ENCODE data around the gene A1BG.

The A1BG gene

DNA sequence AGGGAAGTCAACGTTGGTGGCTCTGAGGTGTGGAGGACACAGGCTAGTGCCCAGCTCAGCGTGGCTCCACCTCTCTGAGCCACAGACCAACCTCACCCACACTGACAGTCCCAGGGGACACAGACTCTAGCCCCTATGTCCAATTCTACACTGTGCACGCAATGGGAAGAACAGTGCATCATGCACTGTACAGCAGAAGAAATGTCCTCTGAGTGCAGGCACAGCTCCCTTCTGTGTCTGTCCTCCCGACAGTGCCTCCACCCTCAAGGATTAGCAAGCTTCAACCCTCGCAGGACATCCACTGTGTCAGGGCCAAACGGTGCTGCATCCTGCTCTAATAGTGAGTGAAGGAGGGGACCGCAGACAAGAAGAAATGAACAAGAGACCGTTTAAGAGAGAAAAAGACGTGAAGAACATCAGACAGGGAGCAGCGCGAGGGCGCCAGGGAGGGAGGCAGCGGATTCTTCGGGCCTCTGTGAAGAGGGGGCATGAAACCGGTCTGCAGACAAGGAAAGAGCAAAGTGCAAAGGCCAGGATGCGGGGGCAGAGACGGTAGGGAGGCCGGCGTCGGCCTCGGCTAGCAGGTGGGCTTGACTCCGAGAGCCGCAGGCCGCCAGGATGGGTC is 26.9 kb upstream of the A1BG start:
- TF ChIP-seq FOXP2 (optimal IDR thresholded peaks at IDR 0.05; ENCODE audit: borderline replicate concordance, extremely low read depth, extremely low read length, insufficient read depth), result no peak
- no peak for TF ChIP-seq TAF1 (IDR thresholded peaks at IDR 0.05; ENCODE audit: borderline replicate concordance, insufficient read depth, low read length)
- no peak for TF ChIP-seq POLR2AphosphoS5 (IDR thresholded peaks at IDR 0.05; ENCODE audit: low read depth, low read length)
- no peak for TF ChIP-seq SIN3A (IDR thresholded peaks at IDR 0.05; ENCODE audit: borderline replicate concordance, insufficient read depth, low read length)
- TF ChIP-seq, protein P1, sequence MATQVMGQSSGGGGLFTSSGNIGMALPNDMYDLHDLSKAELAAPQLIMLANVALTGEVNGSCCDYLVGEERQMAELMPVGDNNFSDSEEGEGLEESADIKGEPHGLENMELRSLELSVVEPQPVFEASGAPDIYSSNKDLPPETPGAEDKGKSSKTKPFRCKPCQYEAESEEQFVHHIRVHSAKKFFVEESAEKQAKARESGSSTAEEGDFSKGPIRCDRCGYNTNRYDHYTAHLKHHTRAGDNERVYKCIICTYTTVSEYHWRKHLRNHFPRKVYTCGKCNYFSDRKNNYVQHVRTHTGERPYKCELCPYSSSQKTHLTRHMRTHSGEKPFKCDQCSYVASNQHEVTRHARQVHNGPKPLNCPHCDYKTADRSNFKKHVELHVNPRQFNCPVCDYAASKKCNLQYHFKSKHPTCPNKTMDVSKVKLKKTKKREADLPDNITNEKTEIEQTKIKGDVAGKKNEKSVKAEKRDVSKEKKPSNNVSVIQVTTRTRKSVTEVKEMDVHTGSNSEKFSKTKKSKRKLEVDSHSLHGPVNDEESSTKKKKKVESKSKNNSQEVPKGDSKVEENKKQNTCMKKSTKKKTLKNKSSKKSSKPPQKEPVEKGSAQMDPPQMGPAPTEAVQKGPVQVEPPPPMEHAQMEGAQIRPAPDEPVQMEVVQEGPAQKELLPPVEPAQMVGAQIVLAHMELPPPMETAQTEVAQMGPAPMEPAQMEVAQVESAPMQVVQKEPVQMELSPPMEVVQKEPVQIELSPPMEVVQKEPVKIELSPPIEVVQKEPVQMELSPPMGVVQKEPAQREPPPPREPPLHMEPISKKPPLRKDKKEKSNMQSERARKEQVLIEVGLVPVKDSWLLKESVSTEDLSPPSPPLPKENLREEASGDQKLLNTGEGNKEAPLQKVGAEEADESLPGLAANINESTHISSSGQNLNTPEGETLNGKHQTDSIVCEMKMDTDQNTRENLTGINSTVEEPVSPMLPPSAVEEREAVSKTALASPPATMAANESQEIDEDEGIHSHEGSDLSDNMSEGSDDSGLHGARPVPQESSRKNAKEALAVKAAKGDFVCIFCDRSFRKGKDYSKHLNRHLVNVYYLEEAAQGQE (IDR thresholded peaks at IDR 0.05; ENCODE audit: insufficient read depth in 1 of 2, low read depth in 2 of 2, low read length in 2 of 2), result no peak

DNA sequence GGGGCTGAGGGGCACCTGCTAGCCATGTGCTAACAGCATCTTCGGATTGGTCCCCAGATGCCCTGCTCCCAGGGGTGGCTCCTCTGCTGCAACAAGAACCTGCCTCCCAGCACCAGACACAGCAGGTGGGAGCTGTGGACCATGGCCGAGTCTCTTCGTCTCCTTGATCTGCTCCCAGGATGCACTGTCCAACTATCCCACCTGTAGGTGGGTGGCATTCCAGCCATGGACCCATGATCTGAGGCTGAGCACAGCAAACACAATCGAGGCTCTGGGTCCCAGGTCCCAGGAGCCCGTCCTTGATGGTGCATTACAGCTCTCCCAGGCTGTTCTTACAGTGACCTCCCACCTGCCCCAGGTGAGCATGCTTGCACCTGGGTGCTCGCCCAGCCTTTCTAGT is 26.0 kb upstream of the A1BG start:
- TF ChIP-seq SIN3A (IDR thresholded peaks at IDR 0.05; ENCODE audit: borderline replicate concordance, insufficient read depth, low read length), result no peak
- TF ChIP-seq, protein P1 (IDR thresholded peaks at IDR 0.05; ENCODE audit: insufficient read depth in 1 of 2, low read depth in 2 of 2, low read length in 2 of 2), result no peak
- no peak for TF ChIP-seq POLR2AphosphoS5 (IDR thresholded peaks at IDR 0.05; ENCODE audit: low read depth, low read length)
- TF ChIP-seq FOXP2 (optimal IDR thresholded peaks at IDR 0.05; ENCODE audit: borderline replicate concordance, extremely low read depth, extremely low read length, insufficient read depth), result no peak
- no peak for TF ChIP-seq TAF1 (IDR thresholded peaks at IDR 0.05; ENCODE audit: borderline replicate concordance, insufficient read depth, low read length)

DNA sequence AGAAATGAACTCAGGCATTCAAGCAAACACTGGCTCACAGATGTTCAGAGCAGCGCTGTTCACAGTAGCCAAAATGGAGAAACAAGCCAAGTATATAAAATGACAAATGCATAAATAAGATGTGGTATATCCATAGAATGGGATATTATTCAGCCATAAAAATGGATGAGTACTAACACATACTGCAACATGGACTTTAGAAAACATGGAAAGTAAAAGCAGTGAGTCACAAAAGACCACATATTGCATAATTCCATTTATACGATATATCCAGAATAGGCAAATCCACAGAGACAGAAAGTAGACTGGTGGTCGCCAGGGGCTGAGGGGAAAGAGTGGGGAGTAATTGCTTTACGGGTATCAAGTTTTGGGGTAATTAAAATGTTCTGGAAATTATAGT is 20.9 kb upstream of the A1BG start:
- no peak for TF ChIP-seq SIN3A (IDR thresholded peaks at IDR 0.05; ENCODE audit: borderline replicate concordance, insufficient read depth, low read length)
- no peak for TF ChIP-seq TAF1 (IDR thresholded peaks at IDR 0.05; ENCODE audit: borderline replicate concordance, insufficient read depth, low read length)
- TF ChIP-seq POLR2AphosphoS5 (IDR thresholded peaks at IDR 0.05; ENCODE audit: low read depth, low read length), result no peak
- no peak for TF ChIP-seq FOXP2 (optimal IDR thresholded peaks at IDR 0.05; ENCODE audit: borderline replicate concordance, extremely low read depth, extremely low read length, insufficient read depth)
- TF ChIP-seq, protein P1 (IDR thresholded peaks at IDR 0.05; ENCODE audit: insufficient read depth in 1 of 2, low read depth in 2 of 2, low read length in 2 of 2), result no peak

DNA sequence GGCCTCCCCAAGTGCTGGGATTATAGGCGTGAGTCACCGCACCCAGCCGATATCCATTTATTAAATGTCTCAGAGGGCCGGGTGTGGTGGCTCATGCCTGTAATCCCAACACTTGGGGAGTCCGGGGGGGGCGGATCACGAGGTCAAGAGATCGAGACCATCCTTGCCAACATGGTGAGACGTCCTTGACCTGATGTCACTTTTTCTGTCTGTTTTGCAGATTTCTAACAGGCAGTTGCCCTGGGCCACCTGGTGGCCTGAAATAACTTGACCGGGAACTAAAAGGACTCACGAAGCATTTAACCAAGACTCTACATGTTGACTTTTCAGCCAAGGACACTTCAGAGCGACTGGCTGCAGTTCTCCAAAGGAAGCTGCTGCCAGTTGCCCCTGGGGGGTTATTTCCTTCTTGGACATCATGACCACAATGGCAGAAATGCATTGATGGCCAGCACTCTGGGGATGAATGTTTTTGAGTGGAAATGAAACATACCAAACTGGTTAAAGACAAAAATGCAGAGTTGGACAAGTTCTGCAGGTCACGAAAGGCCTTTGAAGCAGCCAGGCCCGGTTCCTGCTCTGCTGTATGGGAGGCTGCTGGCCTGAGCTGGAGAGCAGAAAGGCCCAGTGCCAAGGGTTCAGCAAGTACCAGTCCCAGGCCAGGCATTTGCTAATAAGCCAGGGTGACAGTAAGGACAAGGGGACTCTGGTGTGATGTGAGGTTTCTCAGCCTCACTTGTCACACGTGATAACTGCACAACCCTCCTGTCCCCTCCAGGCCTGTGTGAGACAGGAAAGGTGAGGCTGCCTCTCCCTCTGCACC is 19.2 kb upstream of the A1BG start:
- TF ChIP-seq, protein P1 (IDR thresholded peaks at IDR 0.05; ENCODE audit: insufficient read depth in 1 of 2, low read depth in 2 of 2, low read length in 2 of 2), result no peak
- no peak for TF ChIP-seq SIN3A (IDR thresholded peaks at IDR 0.05; ENCODE audit: borderline replicate concordance, insufficient read depth, low read length)
- TF ChIP-seq TAF1 (IDR thresholded peaks at IDR 0.05; ENCODE audit: borderline replicate concordance, insufficient read depth, low read length), result no peak
- no peak for TF ChIP-seq POLR2AphosphoS5 (IDR thresholded peaks at IDR 0.05; ENCODE audit: low read depth, low read length)
- TF ChIP-seq FOXP2 (optimal IDR thresholded peaks at IDR 0.05; ENCODE audit: borderline replicate concordance, extremely low read depth, extremely low read length, insufficient read depth), result no peak
